NCI-H526 treated with DMSO at 0.1 percent for 48 hours (cell line): ENCODE data around the gene JARID2.
"Not testable (repeated sequence)": the region's sequence is repeated elsewhere in the genome, so short reads cannot be mapped to it uniquely, and the experiment has no call there.

Source experiments
- DNase-seq: peaks from one replicate; lab custom pipeline; 2025; lab: John Stamatoyannopoulos, UW

JARID2 gene

GRCh38 chr6:15310680-15311079 is 64.8 kb downstream of the JARID2 start:
- no peak for DNase-seq

GRCh38 chr6:15312500-15312899 is 66.6 kb downstream of the JARID2 start:
- no peak for DNase-seq

GRCh38 chr6:15313367-15313766 is 67.5 kb downstream of the JARID2 start:
- peak; percentile 80 for DNase-seq

GRCh38 chr6:15316754-15317153 is 70.9 kb downstream of the JARID2 start:
- DNase-seq, result no peak

GRCh38 chr6:15317251-15317650 is 71.4 kb downstream of the JARID2 start:
- DNase-seq, result no peak

- no peak for DNase-seq
These were observed 72.3 kb downstream of the JARID2 start for GRCh38 chr6:15317934-15318902.

GRCh38 chr6:15319677-15320076 is 73.8 kb downstream of the JARID2 start:
- peak; percentile 23 for DNase-seq

GRCh38 chr6:15320693-15321092 is 74.8 kb downstream of the JARID2 start:
- no peak for DNase-seq

- no peak for DNase-seq
These were observed 76.3 kb downstream of the JARID2 start for GRCh38 chr6:15322184-15322583.

GRCh38 chr6:15322781-15323536 is 77.1 kb downstream of the JARID2 start:
- DNase-seq, result no peak

- not testable (repeated sequence) for DNase-seq
These were observed 77.7 kb downstream of the JARID2 start for GRCh38 chr6:15323611-15324010.

GRCh38 chr6:15324427-15324985 is 78.6 kb downstream of the JARID2 start:
- DNase-seq, result no peak

- no peak for DNase-seq
These were observed 79.7 kb downstream of the JARID2 start for GRCh38 chr6:15325540-15325955.

GRCh38 chr6:15326067-15326614 is 80.3 kb downstream of the JARID2 start:
- no peak for DNase-seq

- DNase-seq, result peak; percentile 71
These were observed 81.4 kb downstream of the JARID2 start for GRCh38 chr6:15327271-15327670.

GRCh38 chr6:15329197-15329671 is 83.4 kb downstream of the JARID2 start:
- DNase-seq, result no peak

GRCh38 chr6:15330174-15330944 is 84.5 kb downstream of the JARID2 start:
- DNase-seq, result no peak

GRCh38 chr6:15331143-15331542 is 85.3 kb downstream of the JARID2 start:
- no peak for DNase-seq

GRCh38 chr6:15331629-15332251 is 85.9 kb downstream of the JARID2 start:
- DNase-seq, result no peak

GRCh38 chr6:15332446-15332845 is 86.6 kb downstream of the JARID2 start:
- DNase-seq, result no peak

- DNase-seq, result no peak
These were observed 89.5 kb downstream of the JARID2 start for GRCh38 chr6:15335385-15335784.
